MM.1S (cell line): ENCODE measurements around the gene LSAMP.

Source experiments
- DNase-seq: peaks from one replicate; pipeline ENCODE4 v3.0.0-alpha.2; 2015
- H2AFZ ChIP-seq: fragments of 300-600 bp; sonication (generic); 2 replicates; pipeline ENCODE4 v1.6.0; 2016; ENCODE audit warnings: antibody characterized with exemption, low read length
- H3F3A ChIP-seq: fragments of 300-600 bp; sonication (generic); 2 replicates; pipeline ENCODE4 v1.6.1; 2016; ENCODE audit warnings: mild to moderate bottlenecking, antibody characterized with exemption, low read length, moderate library complexity, mixed read lengths; ENCODE audit not compliant: insufficient read depth
- H3K27ac ChIP-seq: fragments of 300-600 bp; sonication (generic); 2 replicates; pipeline ENCODE4 v1.5.1; 2016; ENCODE audit warnings: mild to moderate bottlenecking, low read length
- H3K27me3 ChIP-seq: fragments of 300-600 bp; sonication (generic); replicated peaks from 2 replicates; pipeline ENCODE4 v1.6.0; 2016; ENCODE audit warnings: low read length; ENCODE audit not compliant: insufficient read depth
- H3K36me3 ChIP-seq: fragments of 300-600 bp; sonication (generic); replicated peaks from 2 replicates; pipeline ENCODE4 v1.6.1; 2016; ENCODE audit warnings: mild to moderate bottlenecking, low read length, mixed read lengths; ENCODE audit not compliant: insufficient read depth
- H3K4me1 ChIP-seq: fragments of 300-600 bp; sonication (generic); 2 replicates; pipeline ENCODE4 v1.6.1; 2016; ENCODE audit warnings: low read length, mixed read lengths
- H3K4me2 ChIP-seq: fragments of 300-600 bp; sonication (generic); 2 replicates; pipeline ENCODE4 v1.6.0; 2016; ENCODE audit warnings: low read depth, low read length
- H3K4me3 ChIP-seq: fragments of 300-600 bp; sonication (generic); 2 replicates; pipeline ENCODE4 v1.5.1; 2016; ENCODE audit warnings: low read length, mixed read lengths
- H3K79me2 ChIP-seq: fragments of 300-600 bp; sonication (generic); 2 replicates; pipeline ENCODE4 v1.6.1; 2016; ENCODE audit warnings: mixed run types, low read length, mixed read lengths
- H3K9ac ChIP-seq: fragments of 300-600 bp; sonication (generic); 2 replicates; pipeline ENCODE4 v1.6.1; 2016; ENCODE audit warnings: low read length, mixed read lengths
- H3K9me2 ChIP-seq: fragments of 300-600 bp; sonication (generic); replicated peaks from 2 replicates; pipeline ENCODE4 v1.6.1; 2016; ENCODE audit warnings: mild to moderate bottlenecking, low read length, mixed read lengths; ENCODE audit not compliant: insufficient read depth
- H3K9me3 ChIP-seq: fragments of 300-600 bp; sonication (generic); replicated peaks from 2 replicates; pipeline ENCODE4 v1.6.1; 2016; ENCODE audit warnings: mild to moderate bottlenecking, low read length, mixed read lengths; ENCODE audit not compliant: insufficient read depth
- H4K20me1 ChIP-seq: fragments of 300-600 bp; sonication (generic); 2 replicates; pipeline ENCODE4 v1.6.1; 2016; ENCODE audit warnings: mild to moderate bottlenecking, low read length, moderate library complexity, mixed read lengths; ENCODE audit not compliant: insufficient read depth
- EZH2 ChIP-seq: fragments of 300-600 bp; sonication (generic); optimal IDR thresholded peaks from 2 replicates; pipeline ENCODE3; 2017; ENCODE audit warnings: low read depth, mild to moderate bottlenecking, antibody characterized with exemption, low read length, mixed read lengths
- EZH2phosphoT487 ChIP-seq: fragments of 300-600 bp; sonication (generic); IDR thresholded peaks from 2 replicates; pipeline ENCODE4 v1.6.1; 2018; ENCODE audit warnings: antibody characterized with exemption, low read length
- TF ChIP-seq, protein P1 (sequence below): fragments of 300-600 bp; sonication (generic); IDR thresholded peaks from 2 replicates; pipeline ENCODE4 v1.5.1; 2016; ENCODE audit warnings: antibody characterized with exemption, low read length, mixed read lengths

LSAMP gene

GRCh38 chr3:116442331-116443021 is 2.8 kb downstream of the LSAMP start:
- Histone ChIP-seq H4K20me1 (no peaks in the 10 kb centered on the region), H3K27me3 (no peaks in the 10 kb centered on the region), H2AFZ (no peak overlapping the region), H3K4me3 (no peak overlapping the region), H3K4me2 (no peak overlapping the region), H3K4me1 (no peaks in the 10 kb centered on the region), H3K9me2 (no peaks in the 10 kb centered on the region), H3F3A (no peaks in the 10 kb centered on the region), H3K9ac (no peak overlapping the region), H3K36me3 (no peaks in the 10 kb centered on the region), H3K79me2 (no peaks in the 10 kb centered on the region), H3K9me3 (no peaks in the 10 kb centered on the region), H3K27ac (no peak overlapping the region)
- no peak for DNase-seq
- TF ChIP-seq, protein P1, sequence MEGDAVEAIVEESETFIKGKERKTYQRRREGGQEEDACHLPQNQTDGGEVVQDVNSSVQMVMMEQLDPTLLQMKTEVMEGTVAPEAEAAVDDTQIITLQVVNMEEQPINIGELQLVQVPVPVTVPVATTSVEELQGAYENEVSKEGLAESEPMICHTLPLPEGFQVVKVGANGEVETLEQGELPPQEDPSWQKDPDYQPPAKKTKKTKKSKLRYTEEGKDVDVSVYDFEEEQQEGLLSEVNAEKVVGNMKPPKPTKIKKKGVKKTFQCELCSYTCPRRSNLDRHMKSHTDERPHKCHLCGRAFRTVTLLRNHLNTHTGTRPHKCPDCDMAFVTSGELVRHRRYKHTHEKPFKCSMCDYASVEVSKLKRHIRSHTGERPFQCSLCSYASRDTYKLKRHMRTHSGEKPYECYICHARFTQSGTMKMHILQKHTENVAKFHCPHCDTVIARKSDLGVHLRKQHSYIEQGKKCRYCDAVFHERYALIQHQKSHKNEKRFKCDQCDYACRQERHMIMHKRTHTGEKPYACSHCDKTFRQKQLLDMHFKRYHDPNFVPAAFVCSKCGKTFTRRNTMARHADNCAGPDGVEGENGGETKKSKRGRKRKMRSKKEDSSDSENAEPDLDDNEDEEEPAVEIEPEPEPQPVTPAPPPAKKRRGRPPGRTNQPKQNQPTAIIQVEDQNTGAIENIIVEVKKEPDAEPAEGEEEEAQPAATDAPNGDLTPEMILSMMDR: no peak
- TF ChIP-seq EZH2 (no peak), EZH2phosphoT487 (no peak)

GRCh38 chr3:116441652-116442051 is 3.6 kb downstream of the LSAMP start:
- no peak for DNase-seq
- H2AFZ ChIP-seq: no peak overlapping the region
- no peak overlapping the region for H3K27ac ChIP-seq
- no peaks in the 10 kb centered on the region for H3K9me3 ChIP-seq
- H3K9ac ChIP-seq: no peak overlapping the region
- H3K36me3 ChIP-seq: no peaks in the 10 kb centered on the region
- H4K20me1 ChIP-seq: no peaks in the 10 kb centered on the region
- no peak overlapping the region for H3K4me3 ChIP-seq
- H3F3A ChIP-seq: no peaks in the 10 kb centered on the region
- H3K4me1 ChIP-seq: no peaks in the 10 kb centered on the region
- no peaks in the 10 kb centered on the region for H3K79me2 ChIP-seq
- no peak for TF ChIP-seq EZH2phosphoT487
- no peak for TF ChIP-seq EZH2
- TF ChIP-seq, protein P1: no peak
- H3K4me2 ChIP-seq: no peak overlapping the region
- no peaks in the 10 kb centered on the region for H3K9me2 ChIP-seq
- H3K27me3 ChIP-seq: no peaks in the 10 kb centered on the region

DNA sequence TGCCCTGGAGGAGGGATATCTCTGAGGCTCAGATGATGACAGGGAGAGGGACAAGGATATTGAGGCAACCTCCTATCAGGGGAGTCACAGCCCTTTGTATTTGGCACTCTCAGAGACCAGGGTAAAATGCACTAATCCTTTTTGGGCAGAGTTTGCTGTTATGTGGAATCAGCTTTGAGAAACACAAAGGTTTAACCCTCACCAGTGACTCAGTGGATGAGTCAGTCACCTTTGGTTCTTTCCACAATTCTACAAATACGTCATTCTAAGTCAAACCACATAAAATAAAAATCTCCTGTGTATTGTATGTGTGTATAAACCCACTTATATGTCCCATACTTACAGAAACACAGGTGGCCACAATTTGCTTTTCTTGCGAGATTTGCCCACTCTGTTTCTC is 5.1 kb downstream of the LSAMP start:
- no peaks in the 10 kb centered on the region for H3K27me3 ChIP-seq
- no peaks in the 10 kb centered on the region for H4K20me1 ChIP-seq
- no peak overlapping the region for H3K27ac ChIP-seq
- H3K9me2 ChIP-seq: no peaks in the 10 kb centered on the region
- TF ChIP-seq, protein P1: no peak
- TF ChIP-seq EZH2phosphoT487 (no peak), EZH2 (no peak)
- no peaks in the 10 kb centered on the region for H3K4me1 ChIP-seq
- H3K4me3 ChIP-seq: no peak overlapping the region
- H3F3A ChIP-seq: no peaks in the 10 kb centered on the region
- no peak overlapping the region for H3K4me2 ChIP-seq
- H2AFZ ChIP-seq: no peak overlapping the region
- DNase-seq: no peak
- H3K9ac ChIP-seq: no peak overlapping the region
- no peaks in the 10 kb centered on the region for H3K36me3 ChIP-seq
- no peaks in the 10 kb centered on the region for H3K79me2 ChIP-seq
- H3K9me3 ChIP-seq: no peaks in the 10 kb centered on the region
